ENCODE measurements around the gene RAD51B. TPM values are rescaled to one million over a fixed set of nuclear protein-coding genes. Genes with fewer than 3 reads are reported as not detected.
"Not testable (repeated sequence)": the region's sequence is repeated elsewhere in the genome, so short reads cannot be mapped to it uniquely, and the experiment has no call there.

RAD51B gene
- total RNA-seq, 4 donors from 2014 or later, result 8.9 to 30.3 (median 10.4) TPM

- ATAC-seq (ENCODE audit: low FRiP score), result no peak
- TF ChIP-seq CTCF (IDR thresholded peaks at IDR 0.05), result no peak
- DNase-seq (ENCODE audit: low spot score), result no peak
These were observed 291.7 kb downstream of the RAD51B start for GRCh38 chr14:68111097-68111852.

GRCh38 chr14:68111853-68112270 is 292.3 kb downstream of the RAD51B start:
- no peak for TF ChIP-seq CTCF (IDR thresholded peaks at IDR 0.05)
- ATAC-seq (ENCODE audit: low FRiP score) (no peak), DNase-seq (ENCODE audit: low spot score) (no peak)

GRCh38 chr14:68112442-68112841 is 292.9 kb downstream of the RAD51B start:
- DNase-seq (ENCODE audit: low spot score), result no peak
- ATAC-seq (ENCODE audit: low FRiP score), result no peak
- no peak for TF ChIP-seq CTCF (IDR thresholded peaks at IDR 0.05)

- no peak for ATAC-seq (ENCODE audit: low FRiP score)
- no peak for DNase-seq (ENCODE audit: low spot score)
- TF ChIP-seq CTCF (IDR thresholded peaks at IDR 0.05), result no peak
These were observed 293.9 kb downstream of the RAD51B start for GRCh38 chr14:68113343-68113930.

- not testable (repeated sequence) for ATAC-seq (ENCODE audit: low FRiP score); DNase-seq (ENCODE audit: low spot score)
These were observed 296.4 kb downstream of the RAD51B start for GRCh38 chr14:68115952-68116351.

- no peak for TF ChIP-seq CTCF (IDR thresholded peaks at IDR 0.05)
- DNase-seq (ENCODE audit: low spot score) (no peak), ATAC-seq (ENCODE audit: low FRiP score) (no peak)
These were observed 303.1 kb downstream of the RAD51B start for GRCh38 chr14:68122651-68123050.

GRCh38 chr14:68124050-68124449 is 304.5 kb downstream of the RAD51B start:
- ATAC-seq (ENCODE audit: low FRiP score), result no peak

More at GRCh38 chr14:68124050-68124449, 304.5 kb downstream of the RAD51B start:
- no peak for TF ChIP-seq CTCF (IDR thresholded peaks at IDR 0.05)
- DNase-seq (ENCODE audit: low spot score), result no peak

All from omental fat pad (tissue), 4 donors.